ENCODE results near the gene PSAT1.

GRCh38 chr9:78286125-78286524, 10.8 kb upstream of the PSAT1 start:
- TF ChIP-seq BRCA1 (IDR thresholded peaks at IDR 0.05; ENCODE audit: low read depth, low read length) (no peak), CTCF (IDR thresholded peaks at IDR 0.05; ENCODE audit: control extremely low read depth in 1 of 3, insufficient read depth in 1 of 3, low read depth in 1 of 3, low read length in 3 of 3) (no peak), SIN3A (conservative IDR thresholded peaks at IDR 0.05 in 1 of 2, IDR thresholded peaks at IDR 0.05 in 1 of 2; ENCODE audit: low read depth in 1 of 2, low read length in 2 of 2) (no peak), SP2 (IDR thresholded peaks at IDR 0.05; ENCODE audit: low read length) (no peak), SAP30 (IDR thresholded peaks at IDR 0.05; ENCODE audit: insufficient read depth, insufficient replicate concordance, low read length) (no peak), EP300 (IDR thresholded peaks at IDR 0.05; ENCODE audit: borderline replicate concordance in 1 of 2, low read depth in 2 of 2, low read length in 2 of 2) (no peak), POLR2A (IDR thresholded peaks at IDR 0.05; ENCODE audit: control extremely low read depth in 1 of 2, low read depth in 2 of 2, low read length in 2 of 2) (no peak), CREB1 (IDR thresholded peaks at IDR 0.05) (no peak), EZH2 (IDR thresholded peaks at IDR 0.05; ENCODE audit: low read depth, low read length, severe bottlenecking) (no peak), POLR2AphosphoS5 (IDR thresholded peaks at IDR 0.05; ENCODE audit: low read depth, low read length) (no peak), GABPA (IDR thresholded peaks at IDR 0.05; ENCODE audit: borderline replicate concordance, insufficient read depth, low read length) (no peak)

All from H1 (cell line).